Myocyte (in vitro differentiated cells): ENCODE results near the gene TEX2. TPM values are rescaled to one million over a fixed set of nuclear protein-coding genes. Genes with fewer than 3 reads are reported as not detected.

Source experiments
- DNase-seq: peaks from one replicate; pipeline ENCODE4 v3.0.0-alpha.2; 2012; ENCODE audit warnings: low read depth
- total RNA-seq: library from RNA; depleted of rRNA; stranded (reverse); fragments of >200 nt; gene quantifications from 2 replicates; pipeline ENCODE4 v1.2.3, GENCODE V29; 2014

Gene TEX2
- total RNA-seq, 1 donor from 2014 or later, result 77.4 TPM

GRCh38 chr17:64264891-64265290 is 1.8 kb upstream of the TEX2 start:
- DNase-seq, result peak; percentile 97

- peak; percentile 87 for DNase-seq
These were observed 661 bp downstream of the TEX2 start for GRCh38 chr17:64262198-64262999.

GRCh38 chr17:64261417-64262145 is 1.5 kb downstream of the TEX2 start:
- DNase-seq, result no peak

- no peak for DNase-seq
These were observed 2.2 kb downstream of the TEX2 start for GRCh38 chr17:64260886-64261285.

GRCh38 chr17:64259922-64260321 is 3.1 kb downstream of the TEX2 start:
- DNase-seq, result no peak

GRCh38 chr17:64259426-64259825 is 3.6 kb downstream of the TEX2 start:
- no peak for DNase-seq

GRCh38 chr17:64256913-64257807 is 5.9 kb downstream of the TEX2 start:
- no peak for DNase-seq

- no peak for DNase-seq
These were observed 7.3 kb downstream of the TEX2 start for GRCh38 chr17:64255764-64256163.

GRCh38 chr17:64254755-64255154 is 8.3 kb downstream of the TEX2 start:
- DNase-seq, result no peak

- DNase-seq, result no peak
These were observed 9.6 kb downstream of the TEX2 start for GRCh38 chr17:64253470-64253869.

- DNase-seq, result no peak
These were observed 10.2 kb downstream of the TEX2 start for GRCh38 chr17:64252831-64253230.

- no peak for DNase-seq
These were observed 12.7 kb downstream of the TEX2 start for GRCh38 chr17:64250233-64250835.

- no peak for DNase-seq
These were observed 15.2 kb downstream of the TEX2 start for GRCh38 chr17:64247836-64248235.

- DNase-seq, result no peak
These were observed 17.6 kb downstream of the TEX2 start for GRCh38 chr17:64245218-64246145.

GRCh38 chr17:64244165-64244564 is 18.9 kb downstream of the TEX2 start:
- DNase-seq, result no peak

- no peak for DNase-seq
These were observed 19.7 kb downstream of the TEX2 start for GRCh38 chr17:64243340-64243739.

GRCh38 chr17:64242633-64243032 is 20.4 kb downstream of the TEX2 start:
- no peak for DNase-seq

- DNase-seq, result peak; percentile 61
These were observed 22.2 kb downstream of the TEX2 start for GRCh38 chr17:64240741-64241347.

- no peak for DNase-seq
These were observed 22.8 kb downstream of the TEX2 start for GRCh38 chr17:64240261-64240740.
